ENCODE results near the gene CDKAL1. TPM values are rescaled to one million over a fixed set of nuclear protein-coding genes. Genes with fewer than 3 reads are reported as not detected.

Gene CDKAL1
- total RNA-seq, 1 experiment from 2014 or later, result 13.8 TPM

DNA sequence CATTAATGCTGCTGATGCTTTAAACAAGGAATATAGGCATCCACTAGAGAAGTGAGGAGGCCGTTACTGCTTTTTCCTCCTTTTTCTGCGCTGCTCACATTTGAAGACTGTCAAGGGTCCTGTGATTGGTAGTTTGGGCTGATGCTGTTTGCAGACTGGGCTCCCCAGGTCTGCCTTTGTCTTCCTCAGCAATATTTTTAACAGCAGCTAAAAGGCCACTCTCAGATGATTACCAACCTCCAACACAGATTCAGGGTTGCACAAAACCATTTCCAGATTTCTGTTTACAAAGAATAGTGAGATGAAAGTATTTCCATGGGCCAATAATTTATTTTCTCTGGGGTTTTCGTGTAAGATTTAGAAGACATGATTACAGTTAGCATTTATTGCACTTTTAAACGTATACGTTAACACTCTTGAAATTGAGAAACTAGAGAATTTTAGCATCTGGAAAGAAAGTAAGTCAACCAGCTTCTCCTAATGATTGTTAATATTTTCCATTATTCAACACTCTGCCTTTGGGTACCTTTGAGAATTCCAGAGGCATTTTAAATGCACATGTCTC, 584.0 kb downstream of the CDKAL1 start:
- Histone ChIP-seq H3K4me3 (ENCODE audit: low read length) (no peak overlapping the region), H3K9me2 (replicated peaks; ENCODE audit: low read length) (no peaks in the 10 kb centered on the region), H3K79me2 (ENCODE audit: low read length) (no peaks in the 10 kb centered on the region), H3K9ac (ENCODE audit: low read length) (no peak overlapping the region), H4K20me1 (ENCODE audit: low read length) (no peaks in the 10 kb centered on the region), H2AFZ (ENCODE audit: low read length) (no peak overlapping the region), H3K9me3 (ENCODE audit: low read length) (no peaks in the 10 kb centered on the region), H3K36me3 (ENCODE audit: low read depth, low read length) (no peaks in the 10 kb centered on the region), H3K4me1 (ENCODE audit: insufficient read depth, low read length) (peaks cover 15% of the 10 kb centered on the region), H3F3A (ENCODE audit: low read length, unreplicated experiment) (no peaks in the 10 kb centered on the region), H3K4me2 (ENCODE audit: low read length) (no peak overlapping the region), H3K27me3 (ENCODE audit: low read length) (no peaks in the 10 kb centered on the region), H3K27ac (ENCODE audit: low read length) (no peak overlapping the region)
- TF ChIP-seq CTCF (conservative IDR thresholded peaks at IDR 0.05; ENCODE audit: low read depth, low read length) (no peak), EZH2phosphoT487 (IDR thresholded peaks at IDR 0.05; ENCODE audit: borderline replicate concordance, low read length) (no peak), EZH2 (IDR thresholded peaks at IDR 0.05; ENCODE audit: low read length, unreplicated experiment) (no peak)
- BruUV-seq (replicated peaks), result no TSS peak
- DNase-seq (no peak), ATAC-seq (no peak)
- POLR2A ChIA-PET (ENCODE audit: unreplicated experiment), result interaction anchor here (0.7 kb wide), 1 partner anchor 835 kb away, joined by 3 read pairs; no protein-coding TSS in a partner anchor
- CTCF ChIA-PET, result no interaction called here
- intact Hi-C loops (cut with micrococcal nuclease), result loop anchor here (10.0 kb wide), 1 partner anchor 87 kb away; no protein-coding TSS in a partner anchor

DNA sequence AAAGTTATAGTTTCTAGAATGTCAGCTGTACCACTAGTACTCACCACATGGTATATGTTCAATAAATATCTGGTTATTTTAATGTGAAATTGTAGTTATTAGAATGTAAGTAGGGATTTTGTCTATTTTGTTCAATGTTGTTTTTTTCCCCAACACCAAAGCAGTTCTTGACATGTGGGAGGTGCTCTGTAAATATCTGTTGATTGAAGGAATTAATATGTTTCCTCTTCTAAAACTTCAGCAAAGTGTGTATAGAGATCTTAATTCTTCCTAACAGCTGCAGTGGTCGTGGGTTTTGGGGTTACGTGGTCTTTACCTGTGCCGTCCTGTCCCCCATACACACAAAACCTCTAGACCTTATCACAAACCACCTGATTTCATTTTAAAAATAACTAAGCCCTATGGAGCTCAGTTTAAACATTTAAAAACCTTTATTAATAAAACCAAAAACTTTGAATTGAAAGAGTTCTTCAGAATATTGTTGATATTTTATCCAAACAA, 587.4 kb downstream of the CDKAL1 start:
- no peaks in the 10 kb centered on the region for H3K27me3 ChIP-seq (ENCODE audit: low read length)
- H3K4me1 ChIP-seq (ENCODE audit: insufficient read depth, low read length), result 0 out of 2 replicates have a peak, but pooled peaks cover 3% of the 10 kb centered on the region
- intact Hi-C loops (cut with micrococcal nuclease), result no loop called here
- DNase-seq, result no peak
- H3K9ac ChIP-seq (ENCODE audit: low read length), result no peak overlapping the region
- no TSS peak for BruUV-seq (replicated peaks)
- no peaks in the 10 kb centered on the region for H4K20me1 ChIP-seq (ENCODE audit: low read length)
- ChIA-PET CTCF (no interaction called here), POLR2A (ENCODE audit: unreplicated experiment) (interaction anchor here (0.6 kb wide), 1 partner anchor 472 kb away, joined by 4 read pairs; the partner anchor contains the start of gene SOX4)
- H3K79me2 ChIP-seq (ENCODE audit: low read length), result no peaks in the 10 kb centered on the region
- H3K4me3 ChIP-seq (ENCODE audit: low read length), result no peak overlapping the region
- no peaks in the 10 kb centered on the region for H3K36me3 ChIP-seq (ENCODE audit: low read depth, low read length)
- no peaks in the 10 kb centered on the region for H3F3A ChIP-seq (ENCODE audit: low read length, unreplicated experiment)
- no peak overlapping the region for H3K4me2 ChIP-seq (ENCODE audit: low read length)
- no peak overlapping the region for H2AFZ ChIP-seq (ENCODE audit: low read length)
- H3K27ac ChIP-seq (ENCODE audit: low read length), result no peak overlapping the region
- ATAC-seq, result no peak
- TF ChIP-seq EZH2phosphoT487 (IDR thresholded peaks at IDR 0.05; ENCODE audit: borderline replicate concordance, low read length), result no peak
- no peak for TF ChIP-seq CTCF (conservative IDR thresholded peaks at IDR 0.05; ENCODE audit: low read depth, low read length)
- no peak for TF ChIP-seq EZH2 (IDR thresholded peaks at IDR 0.05; ENCODE audit: low read length, unreplicated experiment)
- no peaks in the 10 kb centered on the region for H3K9me2 ChIP-seq (replicated peaks; ENCODE audit: low read length)
- H3K9me3 ChIP-seq (ENCODE audit: low read length), result no peaks in the 10 kb centered on the region
